A204.1 (cell line): ENCODE data around the gene C2orf42.
"Not testable (repeated sequence)": the region's sequence is repeated elsewhere in the genome, so short reads cannot be mapped to it uniquely, and the experiment has no call there.

Experiments used
- FAIRE-seq: peaks from 2 replicates; lab custom pipeline; 2012; peaks lifted over from hg19 to GRCh38; lab: Jason Lieb, UNC

Gene C2orf42

DNA sequence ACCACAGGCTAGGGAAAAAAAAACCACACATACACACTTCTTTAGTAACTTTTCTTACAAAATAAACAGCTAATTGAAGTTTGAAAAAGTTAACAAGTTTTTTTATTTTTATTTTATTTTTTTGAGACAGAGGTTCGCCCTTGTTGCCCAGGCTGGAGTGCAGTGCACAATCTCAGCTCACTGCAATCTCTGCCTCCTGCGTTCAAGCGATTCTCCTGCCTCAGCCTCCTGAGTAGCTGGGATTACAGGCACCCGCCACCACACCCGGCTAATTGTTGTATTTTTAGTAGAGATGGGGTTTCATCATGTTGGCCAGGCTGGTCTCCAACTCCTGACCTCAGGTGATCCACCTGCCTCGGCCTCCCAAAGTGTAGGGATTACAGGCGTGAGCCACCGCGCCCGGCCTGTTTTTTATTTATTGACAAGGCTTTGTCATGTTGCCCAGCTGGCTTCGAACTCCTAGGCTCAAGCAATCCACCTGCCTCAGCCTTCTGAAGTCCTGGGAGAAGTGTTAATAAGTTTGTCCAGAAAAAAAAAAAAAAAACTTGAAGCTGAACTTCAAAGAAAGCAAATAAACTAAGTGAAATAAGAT lies 21.1 kb downstream of the C2orf42 start:
- not testable (repeated sequence) for FAIRE-seq

DNA sequence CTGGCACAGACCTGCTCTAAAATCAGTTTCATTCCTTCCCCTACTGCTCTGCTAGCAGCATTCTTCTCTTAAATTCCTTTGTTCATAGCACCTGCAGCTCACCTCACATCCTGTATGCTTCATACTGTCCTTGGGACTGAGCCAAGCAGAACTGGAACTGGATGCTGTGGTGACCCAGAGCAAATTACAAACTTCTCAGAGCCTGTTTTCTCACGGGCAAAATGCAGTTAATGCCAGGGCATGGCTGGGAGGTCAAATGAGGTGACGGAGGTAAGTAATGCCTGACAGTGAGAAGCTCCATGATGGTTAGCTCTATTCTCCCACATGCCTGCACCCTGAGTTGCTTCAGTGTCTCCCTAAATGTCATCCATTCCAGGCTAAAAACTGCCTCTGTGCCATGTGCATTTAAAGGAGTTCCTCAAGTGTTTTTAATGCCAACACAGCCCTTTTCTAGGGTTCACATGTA lies 29.7 kb downstream of the C2orf42 start:
- no peak for FAIRE-seq

DNA sequence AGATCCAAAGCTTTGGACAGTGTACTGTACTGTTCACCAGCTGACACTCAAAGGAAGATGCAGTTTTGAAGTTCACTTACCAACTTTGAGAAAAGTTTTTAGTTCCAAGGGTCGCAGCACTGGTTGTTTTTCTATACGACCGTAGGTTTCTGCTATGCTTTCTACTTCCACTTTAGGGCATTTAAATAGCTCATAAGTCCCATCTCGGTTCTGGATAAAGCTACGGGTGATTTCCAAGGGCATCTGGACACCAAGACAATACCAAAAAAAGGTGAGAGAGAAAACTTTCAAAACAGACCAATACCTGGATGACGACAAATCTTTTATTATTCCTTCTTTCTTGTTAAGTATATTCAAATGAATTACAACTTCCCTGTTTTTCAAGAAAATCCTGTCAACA lies 30.3 kb downstream of the C2orf42 start:
- FAIRE-seq: no peak

DNA sequence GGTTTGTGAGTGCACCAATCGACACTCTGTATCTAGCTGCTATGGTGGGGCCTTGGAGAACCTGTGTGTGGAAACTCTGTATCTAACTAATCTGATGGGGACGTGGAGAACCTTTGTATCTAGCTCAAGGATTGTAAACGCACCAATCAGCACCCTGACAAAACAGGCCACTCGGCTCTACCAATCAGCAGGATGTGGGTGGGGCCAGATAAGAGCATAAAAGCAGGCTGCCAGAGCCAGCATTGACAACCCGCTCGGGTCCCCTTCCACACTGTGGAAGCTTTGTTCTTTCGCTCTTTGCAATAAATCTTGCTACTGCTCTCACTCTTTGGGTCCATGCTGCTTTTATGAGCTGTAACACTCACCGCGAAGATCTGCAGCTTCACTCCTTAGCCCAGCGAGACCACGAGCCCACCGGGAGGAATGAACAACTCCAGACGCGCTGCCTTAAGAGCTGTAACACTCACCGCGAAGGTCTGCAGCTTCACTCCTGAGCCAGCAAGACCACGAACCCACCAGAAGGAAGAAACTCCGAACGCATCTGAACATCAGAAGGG lies 41.6 kb downstream of the C2orf42 start:
- FAIRE-seq: not testable (repeated sequence)

DNA sequence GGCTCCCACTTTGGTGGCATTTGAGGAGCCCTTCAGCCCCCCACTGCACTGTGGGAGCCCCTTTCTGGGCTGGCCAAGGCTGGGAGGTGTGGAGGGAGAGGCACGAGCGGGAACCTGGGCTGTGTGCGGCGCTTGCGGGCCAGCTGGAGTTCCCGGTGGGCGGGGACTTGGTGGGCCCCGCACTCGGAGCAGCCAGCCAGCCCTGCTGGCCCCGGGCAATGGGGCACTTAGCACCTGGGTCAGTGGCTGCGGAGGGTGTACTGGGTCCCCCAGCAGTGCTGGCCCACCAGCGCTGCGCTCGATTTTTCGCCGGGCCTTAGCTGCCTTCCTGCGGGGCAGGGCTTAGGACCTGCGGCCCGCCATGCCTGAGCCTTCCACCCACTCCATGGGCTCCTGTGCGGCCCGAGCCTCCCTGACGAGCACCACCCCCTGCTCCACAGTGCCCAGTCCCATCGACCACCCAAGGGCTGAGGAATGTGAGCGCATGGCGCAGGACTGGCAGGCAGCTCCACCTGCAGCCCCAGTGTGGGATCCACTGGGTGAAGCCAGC lies 42.5 kb downstream of the C2orf42 start:
- FAIRE-seq: not testable (repeated sequence)

DNA sequence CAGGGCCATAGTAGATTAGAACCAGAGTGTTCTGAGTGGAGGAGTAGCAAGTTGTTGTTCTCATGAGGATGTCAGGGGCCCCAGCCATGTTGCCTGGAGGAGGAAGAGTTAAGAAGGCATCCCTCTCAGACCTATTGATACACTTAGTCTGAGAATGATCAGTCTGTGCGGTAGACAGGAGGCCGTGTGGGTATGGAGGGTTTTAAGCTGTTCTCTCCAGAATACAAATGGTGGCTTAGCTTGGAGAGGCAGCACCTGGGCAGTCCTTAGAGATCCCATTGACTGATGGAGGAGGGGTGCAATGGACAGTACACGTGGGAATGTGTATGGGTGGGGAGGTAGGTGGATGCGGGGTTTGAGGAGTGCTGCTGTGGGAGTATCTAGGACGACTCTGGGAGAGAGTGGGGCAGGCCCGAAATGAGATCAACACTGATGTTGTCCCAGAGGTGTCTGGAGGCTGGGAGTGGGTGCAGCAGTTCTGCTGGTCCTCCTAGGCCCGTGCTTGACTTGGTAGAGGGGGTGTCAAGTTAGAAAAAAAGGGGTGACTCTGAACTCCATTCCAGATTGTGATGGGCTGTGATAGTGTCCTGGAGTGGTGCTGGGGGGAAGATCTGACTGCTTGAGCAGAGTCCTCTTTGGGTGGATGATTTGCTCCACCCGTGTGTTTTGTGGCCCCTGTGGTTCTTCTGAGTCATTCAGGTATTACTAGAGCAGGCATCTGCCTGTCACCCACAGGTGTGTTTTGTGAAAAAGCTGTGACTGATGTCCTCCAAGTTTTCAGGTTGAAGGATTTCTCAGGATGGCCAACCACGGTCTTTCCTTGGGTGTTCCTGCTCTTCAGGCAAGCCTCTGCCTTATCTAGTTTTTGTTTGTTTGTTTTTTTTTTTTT lies 44.7 kb downstream of the C2orf42 start:
- no peak for FAIRE-seq

DNA sequence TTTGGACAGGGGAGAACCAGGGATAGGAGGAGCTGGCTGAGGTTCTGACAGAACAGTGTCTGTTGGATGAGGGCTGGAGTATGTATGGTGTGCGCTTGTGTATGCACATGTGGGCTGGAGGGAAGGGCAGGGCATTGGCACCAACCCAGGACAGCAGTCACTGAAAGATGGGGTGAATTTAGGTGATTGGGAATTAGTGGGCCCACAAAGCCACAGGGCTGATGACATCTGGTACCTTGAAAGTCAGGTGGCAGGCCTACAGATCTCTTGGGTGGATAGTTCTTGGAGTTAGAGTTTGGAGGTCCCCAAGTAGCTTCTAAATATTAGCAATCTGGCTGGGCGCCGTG lies 45.7 kb downstream of the C2orf42 start:
- FAIRE-seq: no peak

DNA sequence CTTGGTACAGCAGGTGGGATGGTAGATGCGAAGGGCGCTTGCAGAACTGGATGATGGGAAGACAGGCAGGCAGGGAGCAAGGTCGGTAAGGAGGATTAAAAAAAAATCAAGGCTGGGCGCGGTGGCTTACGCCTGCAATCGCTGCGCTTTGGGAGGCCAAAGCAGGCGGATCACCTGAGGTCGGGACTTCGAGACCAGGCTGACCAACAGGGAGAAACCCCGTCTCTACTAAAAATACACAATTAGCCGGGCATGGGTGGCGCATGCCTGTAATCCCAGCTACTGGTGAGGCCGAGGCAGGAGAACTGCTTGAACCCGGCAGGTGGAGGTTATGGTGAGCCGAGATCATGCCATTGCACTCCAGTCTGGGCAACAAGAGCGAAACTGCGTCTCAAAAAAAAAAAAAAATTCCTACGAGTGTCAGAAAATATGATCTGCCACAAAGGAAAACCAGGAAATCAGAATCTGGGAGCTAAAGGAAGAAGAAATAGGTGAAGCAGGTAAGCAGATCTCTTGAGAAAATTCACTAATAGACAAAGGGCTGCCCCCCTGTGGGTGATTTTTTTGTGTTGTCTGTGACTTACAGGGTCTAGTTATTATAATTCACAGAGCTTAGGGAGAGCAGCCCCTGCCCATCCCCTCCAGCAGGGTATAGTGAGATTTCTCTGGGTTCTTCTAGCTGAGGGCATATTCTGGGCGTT lies 46.2 kb downstream of the C2orf42 start:
- no peak for FAIRE-seq

DNA sequence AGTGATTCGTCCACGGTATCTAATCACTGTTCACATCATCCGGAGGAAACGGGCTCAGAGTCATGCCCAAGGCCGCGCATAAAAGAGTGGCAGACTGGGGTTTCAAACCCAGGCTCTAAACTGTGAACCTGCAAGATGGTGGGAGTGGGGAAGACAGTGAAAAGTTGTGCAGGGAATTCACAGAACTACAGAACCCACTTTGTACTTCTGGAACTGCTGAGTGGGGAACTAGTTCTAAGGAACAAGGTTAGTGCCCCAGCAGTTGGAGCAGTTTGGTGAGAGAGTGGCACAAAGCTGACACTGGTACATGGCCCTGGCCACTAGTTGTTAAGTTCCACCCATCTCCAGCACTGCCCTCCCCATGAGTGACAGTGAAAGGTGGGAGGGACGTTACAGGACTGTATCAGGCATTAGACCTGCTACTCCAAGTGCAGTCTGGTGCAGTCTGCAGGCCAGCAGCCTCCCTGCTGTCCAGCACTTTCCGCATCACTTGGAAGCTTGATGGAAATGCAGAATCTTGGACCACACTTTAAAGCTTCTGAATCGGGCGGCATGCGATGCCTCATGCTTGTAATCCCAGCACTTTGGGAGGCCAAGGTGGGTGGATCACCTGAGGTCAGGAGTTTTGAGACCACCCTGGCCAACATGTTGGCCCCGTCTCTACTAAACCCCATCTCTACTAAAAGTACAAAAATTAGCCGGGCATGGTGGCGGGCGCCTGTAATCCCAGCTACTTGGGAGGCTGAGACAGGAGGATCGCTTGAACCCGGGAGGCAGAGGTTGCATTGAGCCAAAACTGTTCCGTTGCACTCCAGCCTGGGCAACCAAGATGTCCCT lies 47.3 kb downstream of the C2orf42 start:
- no peak for FAIRE-seq

DNA sequence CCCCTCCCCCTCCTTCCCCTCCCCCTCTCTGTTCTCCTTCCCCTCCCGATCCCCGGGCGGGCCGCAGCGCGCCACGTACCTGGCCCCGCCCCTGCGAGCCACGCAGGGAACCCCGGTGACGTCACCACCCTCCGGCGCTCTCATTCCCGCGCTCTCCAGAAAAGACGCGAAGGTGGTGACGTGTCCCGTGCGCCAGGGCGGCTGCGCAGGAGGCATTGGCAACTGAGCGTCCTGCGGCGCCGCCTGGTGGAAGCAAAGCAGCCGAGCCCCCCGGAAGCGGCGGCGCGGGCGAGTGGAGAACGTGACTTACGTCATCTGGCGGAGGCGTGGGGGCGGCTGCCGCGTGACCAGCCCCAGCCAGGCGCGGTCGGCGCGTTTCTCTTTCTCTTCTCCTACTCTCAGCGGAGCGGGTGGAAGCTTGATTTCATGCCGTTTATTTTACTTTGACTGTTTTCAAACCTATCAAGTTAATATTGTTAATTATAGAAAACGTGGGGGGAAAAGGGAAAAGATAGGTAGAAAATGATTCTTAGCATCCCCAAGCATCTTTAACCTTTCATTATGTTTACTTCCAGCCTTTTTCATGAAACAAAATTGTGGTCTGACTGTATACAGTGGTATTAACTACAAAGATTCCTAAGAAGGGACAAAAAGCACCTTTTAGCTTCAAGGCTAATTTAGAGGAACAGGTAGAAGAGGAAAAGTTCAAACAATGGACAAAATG lies 48.1 kb downstream of the C2orf42 start:
- FAIRE-seq: no peak

DNA sequence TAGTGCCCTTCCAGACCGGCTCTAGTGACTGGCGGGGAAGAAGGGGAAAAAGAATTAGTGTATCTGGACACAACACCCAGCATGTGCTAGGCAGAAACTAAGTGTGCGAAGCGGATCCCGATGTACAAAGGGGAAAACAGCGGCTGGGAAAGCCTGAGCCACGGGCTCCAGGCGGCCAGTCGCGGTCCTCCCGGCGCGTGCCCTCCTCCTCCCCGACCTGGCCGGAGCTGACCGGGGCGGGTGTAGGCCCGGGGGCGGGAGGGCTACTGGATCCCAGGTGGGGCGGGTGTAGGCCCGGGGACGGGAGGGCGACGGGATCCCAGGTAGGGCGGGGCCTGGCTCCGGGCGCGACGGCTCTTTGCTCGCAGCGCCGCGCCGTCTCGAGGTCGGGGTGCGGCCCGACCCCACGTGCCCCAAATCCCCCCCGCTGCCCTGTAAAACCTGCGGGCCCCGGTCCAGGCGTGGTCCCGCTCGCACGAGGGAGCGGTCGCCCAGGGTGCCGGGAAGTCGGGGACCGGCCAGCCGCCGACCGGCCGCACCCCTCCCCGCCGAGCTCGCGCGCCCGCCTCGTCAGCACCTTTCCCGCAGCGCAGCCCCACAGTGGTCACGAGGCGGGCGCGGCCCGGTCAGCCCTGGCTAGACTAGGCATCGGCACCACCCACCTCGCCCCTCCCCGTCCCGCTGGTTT lies 48.8 kb downstream of the C2orf42 start:
- no peak for FAIRE-seq

DNA sequence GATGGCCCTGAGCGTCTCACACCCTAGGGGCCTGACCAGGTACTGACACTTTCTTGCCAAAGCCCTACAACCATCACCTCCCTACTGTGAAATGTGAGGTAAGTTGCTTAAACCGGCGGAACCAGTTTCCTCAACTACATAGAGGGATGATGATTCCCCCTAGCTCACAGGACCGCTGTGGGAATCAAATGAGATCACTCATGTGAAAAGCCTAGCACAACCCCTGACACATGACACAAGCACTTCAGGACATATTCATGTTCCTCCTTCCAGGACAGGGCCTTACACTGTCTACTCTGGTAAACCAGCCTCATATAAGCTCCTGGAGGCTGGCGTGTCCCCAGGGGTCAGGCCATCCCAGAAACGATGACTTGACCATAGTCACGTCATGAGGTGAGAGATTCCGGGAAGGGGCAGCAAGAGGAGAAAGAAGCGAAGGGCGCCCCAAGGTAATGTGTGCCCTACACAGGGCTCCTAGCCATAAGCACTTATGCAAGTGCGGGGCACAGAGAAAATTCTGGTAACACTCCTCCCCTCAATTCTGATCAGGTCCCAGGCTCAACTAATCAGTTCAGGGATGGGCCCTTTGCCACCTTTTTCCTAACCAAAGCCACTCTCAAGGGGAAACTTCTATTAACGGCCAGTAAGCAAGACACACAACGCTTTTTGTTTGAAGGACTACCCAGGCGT lies 49.5 kb downstream of the C2orf42 start:
- FAIRE-seq: no peak

DNA sequence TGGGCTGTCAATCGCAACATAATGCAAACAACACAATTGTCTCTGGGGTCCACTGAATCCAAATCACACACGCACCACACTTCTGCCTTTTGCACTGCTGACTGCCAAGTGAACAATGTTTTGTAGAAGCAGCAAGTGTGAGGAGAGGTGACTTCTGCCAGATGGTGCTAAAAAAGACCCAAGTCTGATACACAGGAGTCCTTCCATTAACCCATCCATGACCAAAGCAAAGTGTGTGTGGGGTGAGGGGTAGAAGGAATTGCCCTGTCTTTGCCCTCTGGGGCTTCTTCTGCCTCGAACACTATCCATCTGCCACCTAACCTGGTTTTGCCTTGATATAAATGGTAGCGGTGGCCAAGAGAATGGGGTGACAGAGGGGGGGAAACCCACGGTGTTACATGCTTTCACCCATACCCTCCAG lies 50.0 kb downstream of the C2orf42 start:
- FAIRE-seq: no peak

DNA sequence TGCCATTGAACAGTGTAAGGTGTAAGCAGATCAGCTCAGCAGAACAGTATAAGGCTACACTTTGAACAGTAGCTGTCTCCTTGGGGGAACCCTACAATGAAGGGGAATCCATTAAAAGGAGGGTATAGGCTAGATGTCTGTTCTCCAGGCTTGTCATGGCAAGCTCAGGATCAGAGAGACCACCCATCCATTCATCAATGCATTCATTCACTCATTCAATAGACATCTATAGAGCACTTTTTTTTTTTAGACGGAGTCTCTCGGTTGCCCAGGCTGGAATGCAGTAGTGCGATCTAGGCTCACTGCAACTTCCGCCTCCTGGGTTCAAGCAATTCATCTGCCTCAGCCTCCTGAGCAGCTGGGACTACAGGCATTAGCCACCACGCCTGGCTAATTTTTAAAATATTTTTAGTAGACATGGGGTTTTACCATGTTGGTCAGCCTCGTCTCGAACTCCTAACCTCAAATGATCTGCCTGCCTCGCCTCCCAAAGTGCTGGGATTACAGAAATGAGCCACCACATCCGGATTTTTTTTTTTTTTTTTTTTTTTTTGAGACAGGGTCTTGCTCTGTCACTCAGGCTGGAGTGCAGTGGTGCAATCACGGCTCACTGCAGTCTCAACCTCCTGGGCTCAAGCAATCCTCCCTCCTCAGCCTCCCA lies 56.4 kb downstream of the C2orf42 start:
- not testable (repeated sequence) for FAIRE-seq

DNA sequence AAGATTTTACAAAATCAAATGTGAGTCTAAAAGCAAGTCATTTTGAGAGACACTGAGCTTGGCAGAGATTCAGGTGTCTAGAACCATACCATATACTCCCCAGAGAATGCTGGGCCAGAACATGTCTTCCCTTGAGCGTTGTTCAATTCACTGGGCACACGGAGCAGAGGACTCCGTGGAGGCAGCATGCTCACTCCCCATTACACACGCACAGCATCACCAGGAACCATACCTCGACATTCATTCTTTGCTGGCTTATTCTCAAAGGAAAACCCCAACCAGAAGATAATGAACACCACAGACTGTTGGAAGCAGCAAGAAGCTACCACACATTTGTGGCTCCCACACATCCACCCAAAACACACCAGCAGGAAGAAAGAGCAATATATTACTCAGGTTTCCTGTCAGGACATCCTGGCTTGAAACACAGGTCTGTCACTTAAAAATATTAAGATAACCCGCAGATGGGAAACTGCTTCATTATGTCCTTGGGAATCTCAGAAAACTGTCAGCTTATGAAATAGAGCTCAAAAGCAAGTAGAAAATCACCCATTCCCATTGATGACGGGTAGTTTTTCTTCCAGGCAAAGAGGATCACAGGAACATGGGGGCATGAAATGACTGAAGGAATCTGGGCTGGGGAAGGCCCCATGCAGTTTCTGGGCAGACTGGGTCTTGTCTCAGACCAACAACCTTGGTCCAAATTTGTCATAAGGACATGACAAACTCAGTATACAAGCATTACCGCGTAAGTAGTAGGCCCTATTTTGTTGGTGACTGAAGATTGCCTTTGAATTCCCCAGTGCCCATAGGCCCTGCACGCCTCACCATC lies 57.1 kb downstream of the C2orf42 start:
- FAIRE-seq: no peak

DNA sequence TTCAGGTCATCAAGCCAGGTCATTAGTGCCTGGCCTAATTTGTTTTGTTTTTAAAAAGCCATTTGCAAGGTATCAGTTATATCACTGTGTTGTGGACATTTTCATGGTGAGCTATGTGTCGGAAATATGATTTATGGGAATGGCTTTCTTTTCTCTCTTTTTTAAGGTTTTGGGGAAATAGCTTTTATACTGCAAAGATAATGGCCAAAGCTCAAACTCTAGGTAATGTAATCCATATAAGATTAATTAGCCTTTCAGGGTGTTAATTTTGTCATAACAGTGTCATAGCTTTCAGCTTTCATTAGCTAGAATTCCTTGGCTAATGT lies 57.7 kb downstream of the C2orf42 start:
- FAIRE-seq: no peak

DNA sequence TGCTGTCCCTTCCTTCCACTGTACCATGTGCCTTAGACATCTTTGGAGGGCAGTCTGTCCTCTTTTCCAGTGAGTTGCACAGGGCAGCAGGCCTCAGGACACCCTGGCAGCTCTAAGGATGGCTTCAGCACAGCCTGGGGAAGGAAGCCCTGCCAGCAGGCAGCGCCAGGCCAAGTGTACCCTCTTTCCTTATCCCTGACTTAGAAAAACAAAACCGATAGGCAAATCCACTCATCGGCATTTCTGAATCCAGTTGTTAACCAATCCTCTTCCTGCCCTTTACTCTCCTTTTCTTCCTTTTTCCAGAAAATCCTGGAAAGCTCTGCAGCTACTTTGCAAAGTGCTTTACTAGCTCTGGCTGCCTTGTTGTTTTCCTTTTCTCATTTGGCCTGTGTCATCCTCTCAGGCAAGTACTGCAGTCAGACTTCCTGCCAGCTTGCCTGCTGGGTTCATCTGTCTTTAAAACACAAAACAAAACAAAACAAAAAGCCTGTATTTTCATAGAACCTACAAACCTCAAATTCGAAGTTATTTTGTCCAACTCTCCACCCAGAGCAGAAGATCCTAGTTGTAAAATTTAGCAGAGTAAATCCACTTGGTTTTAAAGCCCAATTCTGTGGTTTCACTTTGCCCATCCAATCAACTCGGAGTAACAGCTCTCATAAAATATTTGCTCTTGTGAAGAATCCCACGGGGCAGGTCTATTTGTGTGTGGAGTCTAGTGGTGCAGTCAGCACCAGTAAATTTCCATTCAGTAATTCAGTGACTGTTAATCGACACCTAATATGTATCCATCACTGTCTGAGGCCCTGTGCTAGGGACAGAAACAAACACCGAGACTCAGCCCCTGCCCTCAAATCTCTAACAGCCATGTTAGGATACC lies 58.3 kb downstream of the C2orf42 start:
- no peak for FAIRE-seq
